Activated naive CD8-positive, alpha-beta T cell treated with anti-CD3 and anti-CD28 coated beads, Interleukin-2, amount 50 U/mL, for 16 hours (primary cell): ENCODE data around the gene E2F8.
"Not testable (repeated sequence)": the region's sequence is repeated elsewhere in the genome, so short reads cannot be mapped to it uniquely, and the experiment has no call there.

Experiments
- DNase-seq: peaks from one replicate; pipeline ENCODE4 v3.0.0-alpha.2; 2020; ENCODE audit warnings: low read depth, low spot score

Gene E2F8, protein sequence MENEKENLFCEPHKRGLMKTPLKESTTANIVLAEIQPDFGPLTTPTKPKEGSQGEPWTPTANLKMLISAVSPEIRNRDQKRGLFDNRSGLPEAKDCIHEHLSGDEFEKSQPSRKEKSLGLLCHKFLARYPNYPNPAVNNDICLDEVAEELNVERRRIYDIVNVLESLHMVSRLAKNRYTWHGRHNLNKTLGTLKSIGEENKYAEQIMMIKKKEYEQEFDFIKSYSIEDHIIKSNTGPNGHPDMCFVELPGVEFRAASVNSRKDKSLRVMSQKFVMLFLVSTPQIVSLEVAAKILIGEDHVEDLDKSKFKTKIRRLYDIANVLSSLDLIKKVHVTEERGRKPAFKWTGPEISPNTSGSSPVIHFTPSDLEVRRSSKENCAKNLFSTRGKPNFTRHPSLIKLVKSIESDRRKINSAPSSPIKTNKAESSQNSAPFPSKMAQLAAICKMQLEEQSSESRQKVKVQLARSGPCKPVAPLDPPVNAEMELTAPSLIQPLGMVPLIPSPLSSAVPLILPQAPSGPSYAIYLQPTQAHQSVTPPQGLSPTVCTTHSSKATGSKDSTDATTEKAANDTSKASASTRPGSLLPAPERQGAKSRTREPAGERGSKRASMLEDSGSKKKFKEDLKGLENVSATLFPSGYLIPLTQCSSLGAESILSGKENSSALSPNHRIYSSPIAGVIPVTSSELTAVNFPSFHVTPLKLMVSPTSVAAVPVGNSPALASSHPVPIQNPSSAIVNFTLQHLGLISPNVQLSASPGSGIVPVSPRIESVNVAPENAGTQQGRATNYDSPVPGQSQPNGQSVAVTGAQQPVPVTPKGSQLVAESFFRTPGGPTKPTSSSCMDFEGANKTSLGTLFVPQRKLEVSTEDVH

GRCh38 chr11:19240420-19241259 is at the start of gene E2F8:
TSS of gene E2F8 (minus strand) at chr11:19240945. CDS start at chr11:19240121, 824 bp downstream.
- peak; percentile 43 for DNase-seq

GRCh38 chr11:19290356-19290755 is 49.6 kb upstream of the E2F8 start:
- no peak for DNase-seq

GRCh38 chr11:19288256-19288655 is 47.5 kb upstream of the E2F8 start:
- no peak for DNase-seq

- DNase-seq = no peak
Measured at GRCh38 chr11:19286411-19286810, 45.7 kb upstream of the E2F8 start.

GRCh38 chr11:19284881-19285280 is 44.1 kb upstream of the E2F8 start:
- DNase-seq = no peak

DNA sequence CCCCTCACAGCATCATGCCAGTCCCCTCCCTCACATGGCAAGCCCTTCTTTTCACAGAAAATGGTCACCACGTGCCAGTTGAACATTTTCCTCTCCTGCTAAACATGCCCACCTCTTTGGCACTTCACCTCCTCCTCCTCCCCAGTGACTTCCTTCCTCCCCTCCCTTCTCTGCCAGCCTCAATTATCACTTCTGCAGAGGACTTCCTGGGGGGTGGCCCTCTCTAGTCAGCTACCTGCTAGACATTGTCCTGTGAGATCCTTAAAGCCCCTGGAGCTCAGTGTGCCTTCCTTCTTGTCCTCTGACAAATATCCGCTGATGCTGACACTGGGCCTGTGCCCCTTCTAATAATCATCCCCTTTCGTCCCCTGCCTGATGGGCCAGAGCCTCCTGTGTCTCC is 43.2 kb upstream of the E2F8 start:
- DNase-seq = no peak

DNA sequence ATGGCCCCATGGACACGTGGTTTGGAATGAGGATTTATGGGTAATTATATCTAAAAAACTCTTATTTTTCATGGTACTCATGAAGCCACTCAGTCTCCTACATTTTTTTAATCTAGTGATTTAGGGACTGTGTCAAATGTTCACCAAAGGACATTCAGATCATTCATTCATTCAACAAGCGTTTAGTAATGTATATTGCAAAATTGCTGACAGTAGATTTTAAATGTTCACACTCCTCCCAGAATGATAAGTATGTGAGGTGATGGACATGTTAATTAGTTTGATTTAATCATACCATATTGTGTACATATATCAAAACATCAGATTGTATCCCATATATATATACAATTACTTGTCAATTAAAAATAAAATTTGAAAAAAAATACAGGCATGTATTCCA is 40.8 kb upstream of the E2F8 start:
- no peak for DNase-seq

GRCh38 chr11:19281041-19281440 is 40.3 kb upstream of the E2F8 start:
- no peak for DNase-seq

GRCh38 chr11:19279451-19279850 is 38.7 kb upstream of the E2F8 start:
- no peak for DNase-seq

DNA sequence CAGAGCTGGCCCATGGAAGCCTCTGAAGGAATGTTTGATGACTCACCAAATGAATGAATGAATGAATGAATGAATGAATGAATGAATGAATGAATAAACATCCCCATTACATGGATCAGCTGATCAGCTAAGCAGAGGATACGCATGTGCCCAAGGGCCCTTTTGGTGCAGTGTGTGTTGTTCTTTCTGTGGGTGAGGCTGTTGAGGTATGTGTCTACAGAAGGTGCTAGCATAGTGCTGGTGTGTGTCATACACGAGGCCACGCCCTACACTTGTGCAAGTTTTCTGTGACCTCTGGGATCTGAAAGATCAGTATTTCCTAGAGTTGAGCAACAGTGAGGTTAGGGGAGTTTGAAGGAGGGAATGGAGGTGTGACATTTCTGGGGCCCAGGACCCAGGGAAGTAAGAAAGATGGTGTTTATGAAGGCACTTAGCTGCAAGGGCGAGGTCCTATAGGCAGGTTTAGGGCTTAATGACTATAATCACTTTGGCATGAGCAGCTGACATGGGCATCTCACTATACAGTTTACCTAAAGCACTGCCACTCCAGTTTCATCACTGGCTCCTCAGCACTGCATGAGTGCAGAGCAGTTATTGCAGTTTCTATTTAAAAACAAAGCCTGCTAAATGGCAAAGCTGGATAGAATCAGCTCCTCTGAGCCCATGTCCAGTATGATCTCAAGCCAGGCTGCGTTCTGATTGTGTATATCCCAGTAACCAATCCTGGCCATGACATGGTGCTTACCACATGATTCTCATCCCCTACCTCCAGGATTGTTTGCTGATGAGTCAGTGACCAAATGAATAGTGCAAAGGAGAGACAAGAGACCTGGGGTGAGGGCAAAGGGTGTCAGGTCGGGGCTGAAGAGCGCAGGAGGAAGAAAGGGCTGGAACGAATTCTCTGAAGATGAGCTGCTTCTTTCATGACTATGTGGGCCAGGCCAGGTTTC is 36.4 kb upstream of the E2F8 start:
- DNase-seq = no peak

- no peak for DNase-seq
Measured at GRCh38 chr11:19275496-19275895, 34.8 kb upstream of the E2F8 start.

- DNase-seq = not testable (repeated sequence)
Measured at GRCh38 chr11:19273219-19273618, 32.5 kb upstream of the E2F8 start.

GRCh38 chr11:19268909-19269308 is 28.2 kb upstream of the E2F8 start:
- no peak for DNase-seq

DNA sequence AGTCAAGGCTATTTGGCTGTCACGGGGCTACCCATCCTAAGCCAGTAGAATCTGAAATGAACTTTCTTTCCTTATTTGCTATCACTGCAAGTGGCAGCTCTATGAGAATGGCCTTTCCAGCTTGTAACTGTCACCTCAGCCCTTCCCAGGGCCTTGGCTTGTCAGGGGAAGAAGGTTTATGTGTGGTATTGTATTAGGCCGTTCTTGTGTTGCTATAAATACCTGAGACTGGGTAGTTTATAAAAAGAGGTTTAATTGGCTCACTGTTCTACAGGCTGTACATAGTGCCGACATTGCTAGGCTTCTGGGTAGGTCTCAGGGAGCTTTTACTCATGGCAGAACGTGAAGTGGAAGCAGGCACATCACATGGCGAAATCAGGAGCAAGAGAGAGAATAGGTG is 26.8 kb upstream of the E2F8 start:
- no peak for DNase-seq

DNA sequence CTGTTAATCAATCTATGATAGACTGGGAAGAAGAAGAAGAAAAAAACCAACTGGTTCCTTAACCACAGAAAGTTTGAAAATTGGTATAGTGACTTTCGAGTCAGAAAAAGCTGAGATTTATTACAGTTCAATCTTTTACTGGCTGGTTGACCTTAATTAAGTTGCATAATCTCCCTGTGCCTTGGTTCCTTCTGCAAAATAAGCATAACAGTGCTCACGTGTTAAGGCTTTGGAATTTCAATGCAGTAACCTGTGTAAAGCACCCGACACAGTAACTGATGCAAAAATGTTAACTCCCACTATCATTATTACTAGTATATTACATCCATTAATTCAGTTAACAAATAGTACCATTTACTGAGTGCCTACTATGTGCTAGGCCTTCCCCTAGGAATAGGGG is 22.6 kb upstream of the E2F8 start:
- DNase-seq = no peak

DNA sequence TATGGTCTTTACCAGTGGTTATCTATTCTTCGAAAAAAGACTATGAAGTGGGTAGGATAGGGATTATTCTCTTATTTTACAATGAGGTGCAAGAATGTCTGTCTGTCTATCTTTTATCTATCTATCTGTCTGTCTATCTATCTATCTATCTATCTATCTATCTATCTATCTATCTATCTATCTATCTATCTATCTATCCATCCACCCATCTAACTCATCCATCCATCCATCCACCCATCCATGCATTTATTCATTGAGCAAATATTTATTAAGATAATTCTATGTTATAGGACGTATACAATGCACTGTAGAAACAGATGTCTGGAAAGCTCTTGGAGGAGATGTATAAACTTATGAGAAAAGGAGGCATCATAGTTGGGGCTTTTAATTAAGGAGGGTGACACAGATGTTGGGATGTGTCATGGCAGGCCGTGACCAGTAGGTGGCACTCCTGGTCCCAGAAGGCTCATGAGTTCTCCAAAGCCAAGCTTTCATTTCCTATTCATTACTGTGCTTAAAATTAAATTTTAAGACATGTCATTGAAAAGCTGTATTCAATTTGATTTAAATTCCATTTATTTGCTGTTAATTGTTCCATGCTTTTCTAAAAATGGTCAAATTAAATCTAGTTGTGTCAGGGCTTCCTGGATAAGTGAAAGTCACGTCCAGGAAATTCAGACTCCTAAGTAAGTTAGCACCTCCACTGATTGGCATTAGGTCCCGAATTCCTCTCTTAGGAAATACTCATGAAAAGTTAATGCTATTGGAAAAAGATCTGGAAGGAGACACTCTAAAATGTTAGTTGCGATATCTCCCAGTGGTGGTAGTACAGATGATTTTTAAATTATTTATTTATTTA is 19.0 kb upstream of the E2F8 start:
- DNase-seq = peak; percentile 12

DNA sequence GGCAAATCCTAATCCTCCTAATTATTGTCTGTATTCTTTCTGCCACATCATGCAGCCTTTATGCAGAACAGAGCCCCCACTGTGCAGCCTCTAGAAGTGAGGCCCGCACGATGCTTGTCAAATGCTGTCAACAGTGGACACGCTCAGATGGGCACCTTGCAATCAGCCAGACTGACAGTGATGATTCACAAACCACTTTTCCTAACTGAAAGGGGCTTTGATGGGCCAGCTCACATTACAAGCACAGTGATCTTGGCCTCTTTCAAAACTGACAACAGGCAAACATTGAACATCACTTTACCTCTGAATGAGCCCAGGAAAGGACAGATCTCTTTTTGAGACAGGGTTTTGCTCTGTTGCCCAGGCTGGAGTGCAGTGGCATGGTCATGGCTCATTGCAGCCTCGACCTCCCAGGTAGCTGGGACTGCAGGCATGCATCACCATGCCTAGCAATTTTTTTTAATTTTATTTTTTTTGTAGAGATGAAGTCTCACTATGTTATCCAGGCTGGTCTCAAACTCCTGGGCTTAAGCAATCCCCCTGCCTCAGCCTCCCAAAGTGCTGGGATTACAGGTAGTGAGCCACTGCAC is 18.0 kb upstream of the E2F8 start:
- no peak for DNase-seq

DNA sequence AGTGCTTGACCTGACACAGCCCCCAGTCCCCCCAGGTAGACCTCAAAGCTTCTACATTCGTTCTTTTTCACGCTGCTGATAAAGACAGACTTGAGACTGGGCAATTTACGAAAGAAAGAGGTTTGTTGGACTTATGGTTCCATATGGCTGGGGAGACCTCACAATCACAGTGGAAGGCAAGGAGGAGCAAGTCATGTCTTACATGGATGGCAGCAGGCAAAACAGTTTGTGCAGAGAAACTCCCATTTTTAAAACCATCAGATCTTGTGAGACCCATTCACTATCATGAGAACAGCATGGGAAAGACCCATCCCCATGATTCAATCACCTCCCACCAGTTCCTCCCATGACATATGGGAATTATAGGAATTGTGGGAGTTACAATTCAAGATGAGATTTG is 13.7 kb upstream of the E2F8 start:
- DNase-seq = not testable (repeated sequence)

DNA sequence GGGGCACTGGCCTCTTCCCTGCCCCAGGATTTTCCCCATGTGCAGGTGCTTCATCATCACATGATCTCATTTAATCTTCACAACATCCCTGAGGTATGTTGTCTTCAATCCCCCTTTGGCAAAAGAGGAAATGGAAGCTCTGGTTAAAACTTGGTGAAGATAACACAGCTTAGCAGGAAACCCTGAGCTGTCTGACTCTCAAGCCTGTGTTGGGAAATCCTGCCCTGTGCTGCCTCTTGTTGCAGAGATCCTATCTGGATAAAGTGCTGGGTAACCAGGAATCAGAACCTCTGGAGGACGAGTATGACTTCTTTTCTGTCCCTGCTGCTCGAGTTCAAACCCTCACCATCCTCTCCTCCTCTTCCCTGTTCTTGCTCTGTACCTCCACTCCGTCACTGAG is 13.1 kb upstream of the E2F8 start:
- no peak for DNase-seq
